ENCODE measurements around the gene NSRP1.
"Not testable (repeated sequence)": the region's sequence is repeated elsewhere in the genome, so short reads cannot be mapped to it uniquely, and the experiment has no call there.

The NSRP1 gene

GRCh38 chr17:30186761-30187160 is 70.1 kb downstream of the NSRP1 start:
- no peak for DNase-seq (ENCODE audit: low read depth, low spot score)

GRCh38 chr17:30187573-30187972 is 71.0 kb downstream of the NSRP1 start:
- no peak for DNase-seq (ENCODE audit: low read depth, low spot score)

- DNase-seq (ENCODE audit: low read depth, low spot score): no peak
Observed at GRCh38 chr17:30188211-30188939, 71.8 kb downstream of the NSRP1 start.

GRCh38 chr17:30191072-30191471 is 74.5 kb downstream of the NSRP1 start:
- DNase-seq (ENCODE audit: low read depth, low spot score): no peak

GRCh38 chr17:30196504-30196903 is 79.9 kb downstream of the NSRP1 start:
- no peak for DNase-seq (ENCODE audit: low read depth, low spot score)

GRCh38 chr17:30197416-30197815 is 80.8 kb downstream of the NSRP1 start:
- no peak for DNase-seq (ENCODE audit: low read depth, low spot score)

GRCh38 chr17:30199600-30199999 is 83.0 kb downstream of the NSRP1 start:
- DNase-seq (ENCODE audit: low read depth, low spot score): no peak

- no peak for DNase-seq (ENCODE audit: low read depth, low spot score)
Observed at GRCh38 chr17:30200106-30200505, 83.5 kb downstream of the NSRP1 start.

- not testable (repeated sequence) for DNase-seq (ENCODE audit: low read depth, low spot score)
Observed at GRCh38 chr17:30200656-30201055, 84.0 kb downstream of the NSRP1 start.

- DNase-seq (ENCODE audit: low read depth, low spot score): peak; percentile 51
Observed at GRCh38 chr17:30203471-30203981, 86.9 kb downstream of the NSRP1 start.

GRCh38 chr17:30207655-30208054 is 91.0 kb downstream of the NSRP1 start:
- DNase-seq (ENCODE audit: low read depth, low spot score): no peak

- DNase-seq (ENCODE audit: low read depth, low spot score): no peak
Observed at GRCh38 chr17:30208214-30208613, 91.6 kb downstream of the NSRP1 start.

GRCh38 chr17:30209930-30210329 is 93.3 kb downstream of the NSRP1 start:
- no peak for DNase-seq (ENCODE audit: low read depth, low spot score)

- DNase-seq (ENCODE audit: low read depth, low spot score): no peak
Observed at GRCh38 chr17:30210366-30210765, 93.8 kb downstream of the NSRP1 start.

- no peak for DNase-seq (ENCODE audit: low read depth, low spot score)
Observed at GRCh38 chr17:30210901-30211300, 94.3 kb downstream of the NSRP1 start.

GRCh38 chr17:30211371-30211770 is 94.8 kb downstream of the NSRP1 start:
- no peak for DNase-seq (ENCODE audit: low read depth, low spot score)

GRCh38 chr17:30212750-30213149 is 96.1 kb downstream of the NSRP1 start:
- DNase-seq (ENCODE audit: low read depth, low spot score): no peak

- no peak for DNase-seq (ENCODE audit: low read depth, low spot score)
Observed at GRCh38 chr17:30217054-30217453, 100.4 kb downstream of the NSRP1 start.

- DNase-seq (ENCODE audit: low read depth, low spot score): no peak
Observed at GRCh38 chr17:30217746-30218245, 101.2 kb downstream of the NSRP1 start.

- peak; percentile 62 for DNase-seq (ENCODE audit: low read depth, low spot score)
Observed at GRCh38 chr17:30218799-30219198, 102.2 kb downstream of the NSRP1 start.

- no peak for DNase-seq (ENCODE audit: low read depth, low spot score)
Observed at GRCh38 chr17:30219315-30219714, 102.7 kb downstream of the NSRP1 start.

GRCh38 chr17:30219833-30220232 is 103.2 kb downstream of the NSRP1 start:
- no peak for DNase-seq (ENCODE audit: low read depth, low spot score)

GRCh38 chr17:30220414-30220813 is 103.8 kb downstream of the NSRP1 start:
- DNase-seq (ENCODE audit: low read depth, low spot score): no peak

All from ELF-1 (cell line).